Esophagus muscularis mucosa (tissue), 3 donors: ENCODE data around the gene RGS3.

ENCODE experiments used
- CTCF ChIP-seq, 3 experiments: fragments of 200-600 bp in 2 of 3; fragments of 450-650 bp in 1 of 3; sonication (generic) in 2 of 3; IDR thresholded peaks; one replicate each; pipeline ENCODE4 v1.5.1; 2017 to 2019; ENCODE audit warnings: antibody characterized with exemption in 3 of 3, mild to moderate bottlenecking in 2 of 3, moderate library complexity in 1 of 3
- POLR2AphosphoS5 ChIP-seq, 2 donors: sonication (generic); formaldehyde crosslinking; IDR thresholded peaks; one replicate each; pipeline ENCODE4 v1.6.1; 2017; ENCODE audit warnings: antibody characterized with exemption in 2 of 2

DNA sequence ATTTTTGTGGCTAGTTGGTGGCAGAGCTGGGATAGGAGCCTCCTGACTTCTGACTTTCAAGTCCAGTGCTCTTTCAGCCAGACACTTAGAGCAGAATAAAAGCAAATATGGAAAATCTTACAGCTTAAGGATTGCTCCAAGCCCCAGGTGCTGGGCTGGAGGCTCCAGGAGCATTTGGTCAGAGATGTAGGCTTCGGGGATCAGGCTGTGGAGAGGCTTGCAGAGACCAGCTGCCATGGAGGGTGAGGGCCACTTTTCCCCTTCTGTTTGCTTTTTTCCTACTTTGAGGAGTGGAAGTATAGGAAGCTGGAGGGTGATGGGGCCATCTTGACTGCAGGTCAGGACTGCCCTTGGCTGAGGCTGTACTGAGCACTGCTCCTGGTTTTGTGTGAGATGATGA lies 58.9 kb downstream of the RGS3 start:
- TF ChIP-seq CTCF (IDR thresholded peaks at IDR 0.05) = no peak
- no peak for TF ChIP-seq POLR2AphosphoS5 (IDR thresholded peaks at IDR 0.05)
